ENCODE results near the gene HBA2. TPM values are rescaled to one million over a fixed set of nuclear protein-coding genes. Genes with fewer than 3 reads are reported as not detected.

Gene HBA2
- total RNA-seq, 2 donors from 2014 or later: not detected

Other genes starting within 250 kb of the HBA2 start
- 10 to 100 TPM; 26.4 to 61.9 TPM for gene POLR3K, start 119.3 kb upstream of the HBA2 start, total RNA-seq
- gene SNRNP25, start 119.0 kb upstream of the HBA2 start, total RNA-seq: 10 to 100 TPM; 34.4 to 60.3 TPM
- gene RHBDF1, start 100.2 kb upstream of the HBA2 start, total RNA-seq: under 1 TPM in 1 of 2 donors, not detected in 1; 0.24 TPM
- gene MPG, start 94.7 kb upstream of the HBA2 start, total RNA-seq: 10 to 100 TPM; 45.6 to 51.9 TPM
- gene NPRL3, start 34.2 kb upstream of the HBA2 start, total RNA-seq: 10 to 100 TPM; 33.7 to 48.3 TPM
- not detected for gene HBZ, start 20.2 kb upstream of the HBA2 start, total RNA-seq
- gene HBM, start 6.9 kb upstream of the HBA2 start, total RNA-seq: not detected
- gene HBA1, start 3.8 kb downstream of the HBA2 start, total RNA-seq: not detected
- not detected for gene HBQ1, start 7.6 kb downstream of the HBA2 start, total RNA-seq
- 10 to 100 TPM; 54.8 to 65.4 TPM for gene LUC7L, start 56.6 kb downstream of the HBA2 start, total RNA-seq
- 1 to 10 TPM; 4.0 to 6.8 TPM for gene FAM234A, start 61.9 kb downstream of the HBA2 start, total RNA-seq
- gene RGS11, start 103.1 kb downstream of the HBA2 start, total RNA-seq: under 1 TPM in 1 of 2 donors, not detected in 1; 0.11 TPM
- gene ARHGDIG, start 107.7 kb downstream of the HBA2 start, total RNA-seq: not detected
- gene PDIA2, start 110.3 kb downstream of the HBA2 start, total RNA-seq: not detected
- gene AXIN1, start 179.8 kb downstream of the HBA2 start, total RNA-seq: 10 to 100 TPM; 16.2 to 18.4 TPM
- gene MRPL28, start 197.7 kb downstream of the HBA2 start, total RNA-seq: 10 to 100 TPM; 63.4 to 86.2 TPM
- 10 to 100 TPM; 25.6 to 26.1 TPM for gene PGAP6, start 209.1 kb downstream of the HBA2 start, total RNA-seq
- 10 to 100 TPM; 21.8 to 41.9 TPM for gene NME4, start 224.3 kb downstream of the HBA2 start, total RNA-seq
- gene DECR2, start 229.0 kb downstream of the HBA2 start, total RNA-seq: 10 to 100 TPM; 12.0 to 12.7 TPM